H1 (cell line): ENCODE measurements around the gene CP.

Experiments
- CEBPB ChIP-seq: IDR thresholded peaks from 2 replicates; pipeline ENCODE4 v1.6.1; 2012; ENCODE audit warnings: low read depth, low read length
- CTCF ChIP-seq, 3 experiments: IDR thresholded peaks; 1 replicate in 2 of 3; 2 replicates in 1 of 3; pipeline versions ENCODE4 v1.5.1 to v1.6.1; 2011; ENCODE audit warnings: low read length in 3 of 3, mild to moderate bottlenecking in 3 of 3, inconsistent platforms in 2 of 3, low read depth in 1 of 3, moderate library complexity in 1 of 3; ENCODE audit not compliant: insufficient read depth in 1 of 3; ENCODE audit errors: control extremely low read depth in 1 of 3
- EP300 ChIP-seq, 2 experiments: IDR thresholded peaks; 1 replicate in 1 of 2; 2 replicates in 1 of 2; pipeline ENCODE4 v1.6.1; 2011 to 2012; ENCODE audit warnings: low read depth in 2 of 2, low read length in 2 of 2, mild to moderate bottlenecking in 2 of 2, borderline replicate concordance in 1 of 2, inconsistent platforms in 1 of 2, moderate library complexity in 1 of 2
- EZH2 ChIP-seq: fragments of 200-600 bp; sonication (generic); IDR thresholded peaks from 2 replicates; pipeline ENCODE4 v1.7.1; 2012; ENCODE audit warnings: low read depth, mild to moderate bottlenecking, moderate library complexity, low read length, inconsistent platforms; ENCODE audit not compliant: severe bottlenecking
- POLR2A ChIP-seq, 2 experiments: IDR thresholded peaks; 1 replicate in 1 of 2; 2 replicates in 1 of 2; pipeline ENCODE4 v1.6.1; 2011; ENCODE audit warnings: low read depth in 2 of 2, low read length in 2 of 2, mild to moderate bottlenecking in 2 of 2; ENCODE audit errors: control extremely low read depth in 1 of 2
- RFX5 ChIP-seq: IDR thresholded peaks from 2 replicates; pipeline ENCODE4 v1.6.1; 2011; ENCODE audit warnings: low read depth, low read length, improper control_type of control experiment, borderline replicate concordance
- SIN3A ChIP-seq, 2 experiments: IDR thresholded peaks in 1 of 2; conservative IDR thresholded peaks in 1 of 2; 2 replicates each; pipeline ENCODE4 v1.6.1; 2011 to 2012; ENCODE audit warnings: low read length in 2 of 2, improper control_type of control experiment in 1 of 2, low read depth in 1 of 2, mild to moderate bottlenecking in 1 of 2
- SP2 ChIP-seq: IDR thresholded peaks from 2 replicates; pipeline ENCODE4 v1.6.1; 2012; ENCODE audit warnings: mild to moderate bottlenecking, low read length, inconsistent platforms
- TAF1 ChIP-seq: IDR thresholded peaks from 2 replicates; pipeline ENCODE4 v1.6.1; 2011; ENCODE audit warnings: mild to moderate bottlenecking, low read depth, low read length
- TEAD4 ChIP-seq: IDR thresholded peaks from 2 replicates; pipeline ENCODE4 v1.6.1; 2012; ENCODE audit warnings: low read depth, low read length, inconsistent platforms, mixed read lengths

DNA sequence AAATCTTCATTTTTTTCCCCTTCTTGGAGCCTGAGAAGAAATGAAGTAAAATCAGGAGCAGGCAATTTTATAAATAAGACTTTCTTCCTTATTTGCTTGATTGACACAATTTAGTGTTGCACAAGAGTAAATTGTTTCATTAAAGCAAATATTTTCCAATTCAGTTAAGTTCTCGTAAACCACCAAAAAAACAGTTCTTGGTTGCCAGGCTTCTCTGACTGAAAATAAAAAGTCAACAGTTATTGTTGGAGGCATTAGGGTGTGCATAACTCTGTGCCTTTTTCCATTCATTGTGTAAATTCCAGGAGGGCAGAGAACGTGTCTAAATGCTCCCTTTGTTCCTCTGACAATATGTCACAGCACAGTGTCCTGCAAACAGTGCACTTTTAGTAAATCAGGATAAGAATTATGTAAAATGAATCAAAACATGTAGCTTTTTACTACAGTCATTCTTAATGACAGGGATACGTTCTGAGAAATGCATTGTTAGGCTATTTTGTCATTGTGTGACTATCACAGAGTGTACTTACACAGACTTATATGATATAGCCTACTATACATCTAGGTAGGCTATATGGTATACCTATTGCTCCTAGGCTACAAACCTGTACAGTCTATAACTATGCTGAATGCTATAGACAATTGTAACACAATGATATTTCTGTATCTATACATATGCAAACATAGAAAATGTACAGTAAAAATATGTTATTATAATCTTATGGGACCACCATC is at the start of gene CP:
- TF ChIP-seq EP300 (IDR thresholded peaks at IDR 0.05; ENCODE audit: borderline replicate concordance in 1 of 2, low read depth in 2 of 2, low read length in 2 of 2), result no peak
- TF ChIP-seq SP2, result no peak
- no peak for TF ChIP-seq EZH2
- no peak for TF ChIP-seq CTCF (IDR thresholded peaks at IDR 0.05; ENCODE audit: control extremely low read depth in 1 of 3, insufficient read depth in 1 of 3, low read depth in 1 of 3, low read length in 3 of 3)
- no peak for TF ChIP-seq SIN3A (conservative IDR thresholded peaks at IDR 0.05 in 1 of 2, IDR thresholded peaks at IDR 0.05 in 1 of 2; ENCODE audit: low read depth in 1 of 2, low read length in 2 of 2)
- no peak for TF ChIP-seq TAF1
- no peak for TF ChIP-seq CEBPB
- TF ChIP-seq POLR2A (IDR thresholded peaks at IDR 0.05; ENCODE audit: control extremely low read depth in 1 of 2, low read depth in 2 of 2, low read length in 2 of 2), result no peak
- no peak for TF ChIP-seq TEAD4
- TF ChIP-seq RFX5, result no peak
